DMS53 treated with DMSO at 0.1 percent for 48 hours (cell line): ENCODE results near the gene ERP27.

ENCODE experiments used
- DNase-seq: peaks from one replicate; lab custom pipeline; 2025; ENCODE audit not compliant: unreplicated experiment; lab: John Stamatoyannopoulos, UW

Gene ERP27

DNA sequence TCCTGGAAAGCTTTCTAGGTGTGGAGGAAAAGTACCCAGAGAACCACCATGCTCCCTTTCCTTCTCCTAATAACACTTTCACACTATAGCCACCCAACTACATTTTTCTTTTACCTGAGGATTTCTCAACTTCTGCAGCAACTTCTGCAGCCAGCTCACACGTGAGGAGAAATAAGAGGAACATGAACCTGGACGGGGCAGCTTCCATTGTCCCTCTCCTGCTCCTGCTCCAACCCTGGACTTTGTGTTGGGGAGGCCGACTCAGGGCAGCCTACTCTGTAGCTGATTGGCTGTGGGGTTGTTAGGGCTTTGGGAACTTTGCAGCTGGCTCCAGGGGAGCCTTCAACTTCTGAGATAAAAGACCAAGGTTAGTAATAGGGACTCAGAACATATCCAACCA is at the start of gene ERP27:
ERP27 (minus strand) TSS at position 237 of the 400 bp plus-strand sequence; CDS start at position 208, 29 bp downstream.
- DNase-seq: no peak

DNA sequence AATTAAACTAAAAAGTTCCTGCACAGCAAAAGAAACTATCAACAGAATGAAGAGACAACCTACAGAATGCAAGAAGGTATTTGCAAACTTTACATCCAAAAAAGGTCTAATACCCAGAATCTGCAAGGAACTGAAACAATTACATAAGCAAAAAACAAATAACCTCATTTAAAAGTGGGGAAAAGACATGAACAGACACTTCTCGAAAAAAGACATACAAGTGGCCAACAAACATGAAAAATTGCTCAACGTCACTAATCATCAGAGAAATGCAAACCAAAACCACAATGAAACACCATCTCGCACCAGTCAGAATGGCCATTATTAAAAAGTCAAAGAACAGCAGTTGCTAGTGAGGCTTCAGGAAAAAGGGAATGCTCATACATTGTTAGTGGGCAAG is 49.7 kb upstream of the ERP27 start:
- DNase-seq: no peak

DNA sequence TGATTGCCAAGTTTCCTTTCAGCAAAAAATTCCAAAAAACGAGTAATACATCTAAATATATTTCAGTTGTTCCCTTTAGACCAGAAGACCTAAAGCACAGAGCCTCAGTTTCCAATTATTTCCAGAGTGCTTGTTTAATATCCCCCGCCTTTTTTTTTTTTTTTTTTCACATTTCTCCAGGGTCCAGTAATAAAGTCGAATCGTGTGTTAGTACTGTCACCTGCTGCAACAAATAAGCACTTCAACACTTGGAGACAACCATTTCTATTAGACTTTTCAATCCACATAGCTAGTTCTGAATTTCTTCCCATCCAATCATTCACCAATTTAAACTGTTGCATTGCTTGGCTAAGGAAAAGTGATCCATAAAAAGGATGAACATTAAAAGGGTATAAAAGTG is 48.1 kb upstream of the ERP27 start:
- DNase-seq: no peak

DNA sequence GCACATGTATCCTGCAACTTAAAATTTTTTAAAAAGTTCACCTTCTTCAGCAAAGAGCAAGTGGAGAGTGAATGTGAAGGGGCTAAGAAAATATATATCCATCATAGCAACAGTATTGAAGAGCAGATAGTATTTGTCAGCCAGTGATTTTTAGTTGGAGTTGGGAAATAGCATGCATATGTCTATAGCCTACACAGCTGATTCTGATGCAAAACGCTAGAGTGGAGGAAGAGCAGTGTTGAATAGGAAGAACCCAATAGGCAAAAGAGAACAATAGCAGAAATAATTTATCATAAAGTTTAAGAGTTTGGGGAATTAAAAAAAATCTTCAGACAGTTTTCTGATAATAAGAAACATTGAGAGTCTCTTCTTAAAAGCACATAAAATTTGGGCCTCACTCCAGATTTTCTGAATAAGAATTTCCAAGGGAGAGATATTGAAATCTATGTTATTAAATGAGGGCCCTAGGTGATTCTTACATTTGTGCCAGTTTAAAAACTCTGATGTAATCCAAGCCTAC is 46.5 kb upstream of the ERP27 start:
- DNase-seq: no peak

DNA sequence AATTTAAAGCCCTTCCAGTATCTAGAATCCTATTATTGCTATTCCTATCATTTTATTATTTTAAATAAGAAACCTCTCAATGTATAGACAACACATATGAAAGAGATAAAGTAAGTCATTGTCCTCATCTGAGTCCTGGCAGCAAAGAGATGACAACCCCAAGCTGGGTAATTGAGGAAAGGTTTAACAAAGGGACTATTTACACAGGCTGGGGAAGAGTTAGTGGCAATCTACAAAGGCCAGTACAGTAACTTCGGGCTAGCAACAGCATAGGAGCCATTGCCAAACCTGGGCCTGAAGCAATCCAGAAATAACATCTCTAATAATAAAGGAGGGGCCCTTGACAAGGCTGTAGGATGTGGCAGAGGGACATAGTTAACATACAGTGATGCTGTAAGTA is 45.7 kb upstream of the ERP27 start:
- no peak for DNase-seq

DNA sequence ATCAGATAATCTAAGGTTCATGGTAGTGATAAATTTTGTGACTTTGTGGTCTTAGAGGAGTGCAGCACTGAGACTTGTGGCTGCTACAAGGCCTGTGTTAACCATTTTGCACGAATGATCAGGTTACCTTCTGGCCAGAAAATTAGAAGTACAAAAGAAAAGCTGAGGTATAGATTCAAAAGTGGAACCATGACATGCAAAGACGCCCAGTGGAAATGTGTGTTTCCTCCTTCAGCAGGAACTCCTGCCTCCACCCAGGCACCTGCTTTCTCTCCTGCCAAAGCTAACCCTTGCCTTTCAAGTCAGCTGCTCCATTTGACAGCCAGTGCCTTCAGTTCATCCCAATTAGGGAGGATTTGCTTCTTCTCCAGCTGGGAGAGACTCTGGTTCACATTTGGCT is 44.7 kb upstream of the ERP27 start:
- no peak for DNase-seq

DNA sequence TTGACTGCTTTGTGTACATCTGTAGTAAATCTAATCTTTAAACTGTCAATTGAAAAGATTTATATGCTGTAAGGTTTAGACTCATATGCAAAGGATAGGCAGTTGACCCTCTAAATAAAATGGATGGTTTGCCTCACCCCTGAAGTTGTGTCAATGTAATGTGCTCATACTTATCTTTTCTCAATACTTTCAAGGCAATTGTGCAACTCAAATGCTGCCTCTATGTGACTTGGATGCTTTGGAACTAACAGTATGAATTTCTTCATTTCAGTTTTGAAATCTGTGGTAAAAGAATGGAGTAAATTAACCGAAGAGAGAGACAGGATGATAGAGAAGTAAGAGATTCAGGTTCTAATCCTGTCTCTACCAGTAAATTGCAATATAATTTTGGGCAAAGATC is 44.2 kb upstream of the ERP27 start:
- no peak for DNase-seq

DNA sequence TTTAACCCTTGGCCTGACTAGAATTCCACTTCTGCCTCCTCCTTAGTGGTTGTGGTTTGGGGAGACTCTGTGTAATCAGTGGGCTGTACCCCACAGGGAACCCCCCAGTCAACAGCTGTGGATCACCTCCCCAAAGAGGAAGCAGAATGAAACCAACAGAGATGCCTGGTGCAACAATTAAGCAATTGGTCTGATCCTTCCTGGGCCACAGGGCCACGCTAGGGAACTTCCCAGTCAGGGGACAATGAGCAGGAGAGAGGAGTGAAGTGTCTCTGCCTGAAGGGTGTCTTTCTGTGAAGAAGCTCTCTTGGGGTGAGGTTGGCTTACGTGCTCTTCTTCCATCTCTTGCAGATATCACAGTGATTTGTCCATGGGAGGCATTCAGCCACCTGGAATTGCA is 42.7 kb upstream of the ERP27 start:
- no peak for DNase-seq

DNA sequence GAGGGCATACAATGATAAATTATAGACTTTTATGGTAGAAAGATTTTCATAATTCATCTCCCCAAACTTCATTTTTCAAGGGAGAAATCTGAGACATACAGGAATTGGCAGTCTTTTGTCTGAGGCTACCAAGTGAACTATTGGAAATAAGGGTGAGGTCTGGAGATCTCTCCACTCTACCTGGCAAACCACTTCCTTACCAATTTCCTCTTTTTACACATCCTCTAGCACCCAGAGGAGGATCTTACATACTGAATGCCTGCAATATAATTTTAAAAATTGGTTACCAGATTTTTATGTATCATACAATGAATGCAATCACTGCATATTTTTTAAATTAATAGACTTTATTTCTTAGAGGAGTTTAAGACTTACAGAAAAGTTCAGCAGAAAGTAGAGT is 41.1 kb upstream of the ERP27 start:
- no peak for DNase-seq

DNA sequence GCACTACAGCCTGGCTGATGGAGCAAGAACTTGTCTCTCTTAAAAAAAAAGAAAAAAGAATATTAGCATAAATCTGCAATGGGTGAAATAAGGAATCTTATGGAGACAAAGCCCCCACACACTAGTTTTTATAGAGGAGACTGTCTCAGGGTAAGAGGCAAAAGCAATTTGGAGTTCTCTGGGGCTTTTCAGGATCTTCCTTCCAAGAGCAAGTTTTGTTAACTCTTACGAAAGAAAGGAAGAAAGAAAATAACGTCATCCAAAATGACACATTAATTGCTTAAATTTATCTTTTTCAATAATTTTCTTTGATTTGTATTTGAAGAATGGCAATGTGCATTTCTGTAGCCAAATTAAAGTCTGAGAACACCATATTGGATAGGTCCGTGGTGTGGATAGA is 38.3 kb upstream of the ERP27 start:
- no peak for DNase-seq

DNA sequence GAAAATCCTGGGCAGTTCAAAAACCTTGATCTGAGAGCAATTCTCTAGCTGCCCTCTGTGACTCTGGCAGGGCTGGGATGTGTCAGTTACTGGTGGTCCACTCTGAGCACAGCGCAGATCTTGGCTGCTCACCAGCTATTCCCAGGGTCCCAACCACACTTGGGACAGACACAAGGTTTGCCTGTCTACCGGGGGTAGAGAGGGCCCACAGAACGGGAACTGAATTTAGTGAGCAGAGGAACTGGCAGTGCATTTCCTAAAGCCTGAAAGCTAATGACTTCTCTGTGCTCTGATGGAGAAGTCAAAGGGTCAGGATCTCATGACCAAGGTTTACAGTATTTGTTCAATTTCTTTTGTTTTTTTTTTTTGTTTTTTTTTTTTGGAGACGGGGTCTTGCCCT is 37.1 kb upstream of the ERP27 start:
- no peak for DNase-seq

DNA sequence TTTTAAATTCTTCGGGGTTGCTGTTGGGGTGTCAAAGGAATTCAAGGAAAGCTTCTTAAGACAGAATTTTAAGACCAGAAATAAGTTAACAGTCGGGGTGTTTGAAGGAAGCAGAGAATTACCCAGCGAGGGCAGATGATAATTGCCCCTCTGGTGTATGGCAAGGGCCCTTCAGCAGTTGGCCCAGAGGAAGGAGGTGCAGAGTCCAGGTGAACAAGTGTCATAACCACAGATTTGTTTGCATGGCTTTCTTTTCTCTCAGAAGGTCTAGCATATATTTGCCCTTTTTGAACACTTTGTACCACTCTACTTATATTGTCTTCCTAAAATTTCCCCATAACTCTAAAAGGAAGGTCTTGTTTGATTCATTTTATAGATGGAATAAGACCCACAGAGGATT is 36.3 kb upstream of the ERP27 start:
- no peak for DNase-seq

DNA sequence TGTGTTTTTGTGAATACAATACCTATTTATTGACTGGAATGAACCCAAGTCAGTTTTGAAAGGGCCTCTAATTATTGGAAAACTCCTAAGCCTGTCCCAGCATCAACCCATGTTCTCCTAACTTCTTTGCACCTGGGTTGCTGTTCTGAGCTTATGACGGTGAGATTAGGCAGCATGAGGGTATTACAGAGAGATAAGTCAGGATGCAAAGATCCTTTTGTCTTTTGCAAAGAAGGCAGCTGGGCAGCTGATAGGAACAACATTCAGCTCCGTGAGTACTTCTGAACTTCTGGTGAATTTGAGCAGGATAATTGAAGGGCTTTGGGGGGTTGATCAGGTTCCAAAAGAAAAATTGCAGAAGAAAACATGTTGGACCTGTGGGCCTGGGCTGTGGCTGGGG is 34.5 kb upstream of the ERP27 start, which contains the start of gene PDE6H:
PDE6H (plus strand) TSS at position 227 of the 400 bp plus-strand sequence. CDS start 4,971 bp downstream, outside the sequence.
- no peak for DNase-seq

DNA sequence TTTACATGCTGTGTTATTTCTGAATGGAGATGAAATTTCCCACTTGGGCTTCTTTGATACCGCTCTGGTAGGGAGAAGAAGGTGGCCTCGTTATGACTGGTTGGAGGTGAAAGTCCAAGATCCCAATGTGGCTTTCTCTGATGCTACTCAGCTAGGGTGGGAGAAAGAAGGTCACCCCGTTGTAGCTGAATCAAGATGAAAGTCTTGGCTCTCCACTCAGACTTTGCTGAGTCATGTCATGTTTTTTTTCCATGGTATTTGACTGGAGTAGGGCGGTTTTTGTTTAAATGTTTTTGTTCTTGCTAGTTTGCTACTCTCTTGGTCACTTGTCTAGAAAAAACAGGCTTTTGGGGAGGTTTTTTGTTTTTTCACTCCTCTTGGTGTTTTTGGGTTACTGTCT is 32.1 kb upstream of the ERP27 start:
- no peak for DNase-seq

DNA sequence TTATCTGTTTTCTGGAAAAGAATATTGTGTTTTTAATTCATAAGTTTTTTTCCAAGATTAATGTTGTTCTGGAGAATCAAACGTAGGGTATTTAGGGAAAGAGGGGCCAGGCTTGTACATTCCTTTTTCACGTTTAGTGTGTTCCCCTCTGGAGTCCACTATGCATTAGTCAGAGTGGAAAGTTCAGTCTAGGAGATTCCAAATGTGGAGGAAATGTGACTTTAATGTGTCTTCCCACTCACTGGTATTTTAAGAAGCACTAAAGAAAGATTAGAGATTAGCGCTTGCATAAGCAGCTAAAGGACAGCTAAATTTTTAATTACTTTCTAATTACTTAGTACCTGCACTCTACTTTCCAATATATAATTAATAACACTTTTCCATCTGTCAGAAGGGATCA is 30.1 kb upstream of the ERP27 start:
- no peak for DNase-seq

DNA sequence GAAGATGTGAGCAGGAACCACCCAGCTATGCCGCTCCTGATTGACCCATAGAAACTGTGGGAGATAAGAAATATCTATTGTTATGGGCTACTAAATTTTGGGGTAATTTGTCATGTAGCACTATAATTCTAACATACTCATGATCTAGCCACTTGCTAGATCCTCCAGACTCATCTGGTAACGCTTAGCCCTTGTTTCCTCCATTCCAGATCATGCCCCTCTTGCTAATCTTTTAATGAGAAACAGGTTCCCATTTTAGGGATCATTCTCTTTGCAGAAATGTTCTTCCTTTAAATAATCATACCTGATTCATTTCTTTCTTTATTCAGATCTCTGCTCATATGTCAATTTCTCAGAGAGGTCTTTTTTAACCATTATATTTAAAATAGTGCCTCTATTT is 26.9 kb upstream of the ERP27 start:
- no peak for DNase-seq

DNA sequence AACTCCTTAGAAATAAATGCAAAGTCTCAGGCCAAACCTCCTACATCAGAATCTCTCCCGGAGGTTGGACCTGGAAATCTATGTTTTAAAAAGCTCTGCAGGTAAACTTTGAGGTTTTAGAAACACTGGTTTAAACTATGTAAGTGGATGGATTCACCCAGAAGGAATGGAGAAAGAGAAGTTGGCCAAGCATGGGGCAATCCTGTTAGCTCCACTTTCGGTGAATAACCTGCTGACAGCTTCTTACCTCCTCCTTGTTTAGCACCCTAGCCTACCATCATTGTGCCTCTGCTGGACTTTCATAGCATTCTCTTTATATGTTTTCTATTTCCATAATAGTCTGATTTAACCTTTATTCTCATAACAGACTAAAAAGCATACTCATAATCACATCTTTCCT is 26.1 kb upstream of the ERP27 start:
- DNase-seq: no peak

DNA sequence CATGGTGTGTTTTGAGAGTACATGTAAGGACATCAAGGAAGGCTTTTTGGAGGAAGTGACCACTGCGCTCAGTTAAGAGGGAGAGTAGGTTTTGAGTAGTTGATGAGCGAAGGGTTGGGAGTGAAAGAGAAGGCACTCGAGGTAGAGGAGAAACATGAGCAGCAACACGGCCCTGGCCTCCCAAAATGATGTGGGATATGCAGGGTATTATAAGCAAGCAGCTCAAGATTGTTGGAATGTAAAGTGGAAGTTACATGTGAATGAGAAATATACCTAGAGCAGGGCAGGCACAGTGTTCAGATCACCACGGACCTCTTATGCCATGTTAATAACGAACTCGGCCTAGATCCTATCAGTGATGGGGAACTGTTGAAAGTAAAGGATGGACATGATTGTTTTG is 25.2 kb upstream of the ERP27 start:
- DNase-seq: no peak

DNA sequence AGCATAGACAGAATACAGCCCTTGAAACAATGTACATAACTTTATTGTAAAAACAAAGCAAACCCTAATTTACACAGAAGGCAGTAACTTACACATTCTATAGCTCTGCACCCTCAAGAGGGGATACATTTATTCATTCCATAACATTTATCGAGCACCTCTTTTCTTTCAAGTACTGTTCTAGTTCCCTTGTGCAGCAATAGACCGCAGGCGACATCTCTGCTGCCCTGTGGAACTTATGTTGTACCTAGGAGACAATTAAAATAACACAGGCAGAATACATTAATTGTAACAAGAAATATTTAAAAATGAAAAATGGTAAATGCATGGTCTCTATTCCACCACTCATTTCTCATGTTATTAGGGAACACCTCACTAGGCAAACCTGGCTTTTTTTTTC is 24.5 kb upstream of the ERP27 start:
- DNase-seq: no peak

DNA sequence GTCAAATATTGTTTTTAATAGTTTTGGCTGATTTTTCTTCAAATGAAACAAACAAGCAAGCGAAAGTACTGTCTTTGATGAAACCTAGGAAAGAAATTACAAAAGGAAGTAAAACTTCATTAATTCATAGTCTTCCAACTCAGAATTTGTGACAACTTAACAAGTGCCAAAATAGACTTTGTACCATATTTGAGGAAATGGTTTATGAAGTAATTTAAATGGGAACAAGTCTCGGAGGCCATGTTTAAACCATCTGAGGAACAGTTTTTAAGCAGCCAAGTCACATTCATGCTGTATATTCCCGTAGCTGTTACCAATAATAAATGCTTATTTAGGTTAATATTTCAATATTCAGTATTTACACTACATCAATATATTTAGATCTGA is 23.8 kb upstream of the ERP27 start:
- no peak for DNase-seq

DNA sequence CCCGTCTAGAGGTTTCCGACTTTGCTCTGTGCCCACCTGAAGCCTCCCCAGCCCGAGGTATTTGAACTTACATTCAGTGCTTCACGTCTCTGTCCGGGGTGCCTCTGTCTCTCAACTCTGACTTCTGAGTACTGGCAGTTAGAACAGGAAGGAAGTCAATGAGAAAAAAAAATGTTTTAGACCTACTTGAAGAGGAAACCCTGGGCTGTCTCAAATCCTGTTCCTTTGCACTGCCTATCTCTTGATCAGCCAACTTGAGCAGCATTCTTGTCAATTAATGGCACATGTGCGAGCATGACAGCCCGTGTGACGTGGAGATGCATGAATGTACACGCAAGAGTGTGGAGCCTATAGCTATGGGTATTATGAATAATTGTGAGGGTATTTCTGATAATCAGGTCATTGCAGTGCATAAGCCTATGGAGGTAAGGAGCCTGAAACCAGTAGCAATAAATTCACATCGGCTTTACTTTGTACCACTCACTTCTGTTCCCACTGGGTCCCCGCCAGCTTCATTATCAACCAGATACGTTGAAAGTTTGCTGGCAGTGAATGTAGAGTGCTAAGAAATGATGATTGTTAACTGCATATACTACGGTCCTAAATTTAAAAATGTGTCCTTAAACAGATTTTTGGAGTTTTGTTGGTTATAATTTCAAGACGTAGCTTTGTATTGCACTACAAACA is 23.3 kb upstream of the ERP27 start, which contains the start of gene ARHGDIB:
ARHGDIB (minus strand) TSS at position 136 of the 687 bp plus-strand sequence. CDS start 10,889 bp downstream, outside the sequence.
- no peak for DNase-seq

DNA sequence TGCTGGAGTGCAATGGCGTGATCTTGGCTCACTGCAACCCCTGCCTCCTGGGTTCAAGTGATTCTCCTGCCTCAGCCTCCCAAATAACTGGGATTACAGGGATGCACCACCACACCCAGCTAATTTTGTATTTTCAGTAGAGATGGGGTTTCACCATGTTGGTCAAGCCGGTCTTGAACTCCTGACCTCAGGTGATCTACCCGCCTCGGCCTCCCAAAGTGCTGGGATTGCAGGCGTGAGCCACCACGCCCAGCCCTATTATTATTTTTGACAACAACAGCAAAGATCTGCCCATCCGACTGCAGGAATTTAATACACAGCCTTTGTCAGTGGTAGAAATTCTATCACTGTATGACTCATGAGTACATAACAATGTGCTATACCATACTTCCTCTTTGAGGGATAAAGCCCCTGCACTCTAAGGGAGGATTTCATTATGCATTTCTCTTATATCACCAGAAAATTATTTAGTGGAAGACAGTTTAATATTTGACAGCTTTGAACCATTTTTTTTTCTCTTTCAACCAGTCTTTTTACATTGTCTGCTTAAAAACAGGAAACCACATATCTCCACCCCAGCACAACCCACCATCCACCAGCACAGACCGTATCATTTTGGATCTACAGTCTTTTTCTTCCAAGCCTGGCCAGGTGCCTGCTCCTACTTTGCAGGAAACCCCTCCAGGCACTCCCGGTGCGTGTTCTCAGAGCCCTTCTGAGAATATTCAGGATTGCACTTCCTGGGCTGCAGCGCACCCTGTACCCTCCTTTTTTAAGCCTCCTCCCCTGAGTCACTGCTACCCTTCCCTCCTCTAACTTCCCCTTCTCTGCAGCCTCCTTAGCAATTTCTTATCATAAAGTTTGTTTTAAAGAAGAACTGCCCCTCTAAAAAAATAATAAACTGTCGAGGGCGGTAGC is 22.5 kb upstream of the ERP27 start:
- peak; percentile 62 for DNase-seq
